AG04450 (cell line): ENCODE measurements around the gene P2RX6. TPM values are rescaled to one million over a fixed set of nuclear protein-coding genes. Genes with fewer than 3 reads are reported as not detected.

Source experiments
- CTCF ChIA-PET: fragments of 300-600, 350-600 bp; formaldehyde crosslinking; extraction: SDS; loops from one replicate; lab custom pipeline; 2022; ENCODE audit warnings: antibody characterized with exemption, inconsistent platforms; lab: Charles Lee
- POLR2A ChIA-PET: fragments of 350-600 bp; formaldehyde crosslinking; extraction: SDS; loops from one replicate; lab custom pipeline; 2021; ENCODE audit warnings: antibody characterized with exemption, inconsistent platforms; lab: Yijun Ruan, JAX
- DNase-seq: peaks from one replicate; pipeline ENCODE4 v3.0.0-alpha.2; 2011; ENCODE audit warnings: low read depth, low spot score
- H3K27ac ChIP-seq: one replicate; pipeline ENCODE4 v1.5.1; 2012; ENCODE audit warnings: low read depth, low read length, control low read depth
- H3K27me3 ChIP-seq: one replicate; pipeline ENCODE4 v1.6.0; 2012; ENCODE audit warnings: low read length; ENCODE audit not compliant: control insufficient read depth, insufficient read depth
- H3K4me3 ChIP-seq: 2 replicates; pipeline ENCODE4 v1.5.1; 2011; ENCODE audit warnings: mild to moderate bottlenecking, low read depth, low read length, control low read depth
- H3K9me3 ChIP-seq: 2 replicates; pipeline ENCODE4 v1.5.1; 2012; ENCODE audit warnings: low read length; ENCODE audit not compliant: control insufficient read depth, insufficient read depth
- polyA plus RNA-seq: library from polyadenylated mRNA; depleted of rRNA; stranded (reverse); fragments of >200 nt; gene quantifications from 2 replicates; pipeline ENCODE4 v1.2.3, GENCODE V29; 2011
- TF ChIP-seq, protein P1 (sequence below): IDR thresholded peaks from 2 replicates; pipeline ENCODE4 v1.5.1; 2011; ENCODE audit warnings: low read depth, low read length, control low read depth, inconsistent platforms

Gene P2RX6
- polyA plus RNA-seq, 1 experiment: 1.7 TPM

DNA sequence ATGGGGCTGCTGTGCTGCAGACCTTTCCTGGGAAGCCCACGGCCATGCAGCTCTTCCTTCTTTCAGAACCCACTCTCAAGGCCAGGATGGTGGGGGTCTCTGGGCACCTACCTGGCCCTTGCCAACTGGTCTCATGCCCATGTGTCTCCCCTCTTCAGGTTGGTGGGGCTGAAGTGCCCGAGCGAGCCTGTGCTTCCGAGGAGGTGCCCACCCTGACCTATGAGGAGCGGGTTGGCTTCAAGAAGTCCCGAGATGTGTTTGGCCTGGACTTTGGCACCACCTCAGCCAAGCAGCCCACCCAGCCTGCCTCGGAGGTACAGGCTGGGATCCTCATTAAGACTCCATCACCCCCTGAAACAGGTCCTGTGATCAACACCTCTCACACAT is 22.9 kb upstream of the P2RX6 start:
- H3K27me3 ChIP-seq: no peaks in the 10 kb centered on the region
- no peak overlapping the region for H3K4me3 ChIP-seq
- DNase-seq: no peak
- no peaks in the 10 kb centered on the region; the same call in 1 of the 2 replicates for H3K9me3 ChIP-seq
- H3K27ac ChIP-seq: no peak overlapping the region
- ChIA-PET CTCF (interaction anchor here (0.6 kb wide), 1 partner anchor 186 kb away, joined by 3 read pairs; no protein-coding TSS in a partner anchor), POLR2A (no interaction called here)
- TF ChIP-seq, protein P1, sequence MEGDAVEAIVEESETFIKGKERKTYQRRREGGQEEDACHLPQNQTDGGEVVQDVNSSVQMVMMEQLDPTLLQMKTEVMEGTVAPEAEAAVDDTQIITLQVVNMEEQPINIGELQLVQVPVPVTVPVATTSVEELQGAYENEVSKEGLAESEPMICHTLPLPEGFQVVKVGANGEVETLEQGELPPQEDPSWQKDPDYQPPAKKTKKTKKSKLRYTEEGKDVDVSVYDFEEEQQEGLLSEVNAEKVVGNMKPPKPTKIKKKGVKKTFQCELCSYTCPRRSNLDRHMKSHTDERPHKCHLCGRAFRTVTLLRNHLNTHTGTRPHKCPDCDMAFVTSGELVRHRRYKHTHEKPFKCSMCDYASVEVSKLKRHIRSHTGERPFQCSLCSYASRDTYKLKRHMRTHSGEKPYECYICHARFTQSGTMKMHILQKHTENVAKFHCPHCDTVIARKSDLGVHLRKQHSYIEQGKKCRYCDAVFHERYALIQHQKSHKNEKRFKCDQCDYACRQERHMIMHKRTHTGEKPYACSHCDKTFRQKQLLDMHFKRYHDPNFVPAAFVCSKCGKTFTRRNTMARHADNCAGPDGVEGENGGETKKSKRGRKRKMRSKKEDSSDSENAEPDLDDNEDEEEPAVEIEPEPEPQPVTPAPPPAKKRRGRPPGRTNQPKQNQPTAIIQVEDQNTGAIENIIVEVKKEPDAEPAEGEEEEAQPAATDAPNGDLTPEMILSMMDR: no peak

DNA sequence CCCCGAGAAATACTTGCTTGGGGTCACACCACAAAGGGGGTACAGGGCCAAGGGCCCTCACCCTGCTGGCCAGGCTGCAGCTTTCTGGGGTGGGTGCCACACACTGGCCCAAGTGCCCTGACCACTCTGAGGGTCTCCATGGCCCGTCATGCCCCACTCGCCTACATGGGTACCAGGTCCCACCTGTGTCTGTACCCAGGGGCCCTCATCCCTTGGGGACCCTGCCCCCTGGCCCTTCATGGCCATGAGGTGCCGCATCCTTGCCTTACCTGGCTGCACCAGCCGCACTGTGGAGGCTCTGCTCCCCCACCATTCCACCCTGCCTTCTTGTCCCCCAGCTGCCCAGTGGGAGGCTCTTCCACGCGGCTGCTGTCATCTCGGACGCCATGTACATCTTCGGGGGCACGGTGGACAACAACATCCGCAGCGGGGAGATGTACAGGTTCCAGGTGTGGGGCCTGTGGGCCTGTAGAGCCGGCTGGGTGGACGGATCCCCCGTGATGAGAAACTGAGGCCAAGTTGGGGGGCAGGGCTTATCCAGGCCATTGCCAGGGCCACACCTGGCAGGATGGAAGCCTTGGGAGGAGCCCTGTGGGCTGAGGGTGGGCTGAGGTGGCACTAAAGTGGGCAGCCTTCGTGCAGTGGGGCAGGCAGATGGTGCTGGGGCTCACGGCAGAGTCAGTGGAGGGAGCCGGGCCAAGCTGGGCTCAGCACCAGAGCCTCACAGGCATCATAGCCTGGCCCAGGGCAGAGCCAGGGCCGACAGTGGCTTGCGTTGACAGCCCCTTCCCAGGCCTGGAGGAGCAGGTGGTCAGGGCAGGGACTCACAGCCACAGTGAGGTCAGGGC is 22.3 kb upstream of the P2RX6 start:
- ChIA-PET CTCF (no interaction called here), POLR2A (no interaction called here)
- Histone ChIP-seq H3K27me3 (no peaks in the 10 kb centered on the region), H3K4me3 (no peak overlapping the region), H3K9me3 (no peaks in the 10 kb centered on the region; the same call in 1 of the 2 replicates), H3K27ac (no peak overlapping the region)
- DNase-seq: no peak
- TF ChIP-seq, protein P1: no peak

DNA sequence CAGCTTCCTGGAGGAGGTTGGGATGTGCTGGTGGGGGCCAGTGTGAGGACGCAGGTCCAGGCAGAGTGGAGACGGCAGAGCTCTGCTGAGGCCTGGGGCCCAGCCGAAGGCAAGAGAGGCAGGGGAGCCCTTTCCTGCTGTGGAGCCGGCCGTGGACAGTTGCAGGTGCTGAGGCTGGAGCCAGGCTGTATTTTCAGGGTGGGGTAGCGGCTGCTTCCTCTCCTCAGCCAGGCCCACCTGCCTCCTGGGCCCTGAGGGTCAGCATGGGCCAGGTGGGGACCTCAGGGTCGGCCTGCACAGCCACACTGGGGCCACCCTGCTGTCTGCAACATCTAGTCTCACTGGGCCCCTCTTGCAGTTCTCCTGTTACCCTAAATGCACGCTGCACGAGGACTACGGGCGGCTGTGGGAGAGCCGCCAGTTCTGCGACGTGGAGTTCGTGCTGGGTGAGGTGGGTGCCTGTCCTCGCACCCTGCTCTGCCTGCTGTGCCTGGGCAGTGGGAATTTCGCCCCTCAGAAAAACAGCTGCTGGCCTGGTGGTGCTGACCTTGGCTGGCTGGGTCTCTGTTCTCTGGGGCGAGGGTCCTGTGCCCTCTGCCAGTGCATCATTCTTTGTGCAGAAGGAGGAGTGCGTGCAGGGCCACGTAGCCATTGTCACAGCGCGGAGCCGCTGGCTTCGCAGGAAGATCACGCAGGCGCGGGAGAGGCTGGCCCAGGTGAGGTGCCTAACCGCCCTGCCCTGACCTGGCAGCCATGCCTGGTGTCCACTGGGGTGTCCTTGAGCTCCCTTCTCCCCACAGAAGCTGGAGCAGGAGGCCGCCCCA is 21.4 kb upstream of the P2RX6 start:
- no peak overlapping the region for H3K4me3 ChIP-seq
- ChIA-PET POLR2A (no interaction called here), CTCF (no interaction called here)
- no peaks in the 10 kb centered on the region for H3K27me3 ChIP-seq
- TF ChIP-seq, protein P1: no peak
- H3K27ac ChIP-seq: no peak overlapping the region
- H3K9me3 ChIP-seq: no peaks in the 10 kb centered on the region; the same call in 1 of the 2 replicates
- DNase-seq: no peak

DNA sequence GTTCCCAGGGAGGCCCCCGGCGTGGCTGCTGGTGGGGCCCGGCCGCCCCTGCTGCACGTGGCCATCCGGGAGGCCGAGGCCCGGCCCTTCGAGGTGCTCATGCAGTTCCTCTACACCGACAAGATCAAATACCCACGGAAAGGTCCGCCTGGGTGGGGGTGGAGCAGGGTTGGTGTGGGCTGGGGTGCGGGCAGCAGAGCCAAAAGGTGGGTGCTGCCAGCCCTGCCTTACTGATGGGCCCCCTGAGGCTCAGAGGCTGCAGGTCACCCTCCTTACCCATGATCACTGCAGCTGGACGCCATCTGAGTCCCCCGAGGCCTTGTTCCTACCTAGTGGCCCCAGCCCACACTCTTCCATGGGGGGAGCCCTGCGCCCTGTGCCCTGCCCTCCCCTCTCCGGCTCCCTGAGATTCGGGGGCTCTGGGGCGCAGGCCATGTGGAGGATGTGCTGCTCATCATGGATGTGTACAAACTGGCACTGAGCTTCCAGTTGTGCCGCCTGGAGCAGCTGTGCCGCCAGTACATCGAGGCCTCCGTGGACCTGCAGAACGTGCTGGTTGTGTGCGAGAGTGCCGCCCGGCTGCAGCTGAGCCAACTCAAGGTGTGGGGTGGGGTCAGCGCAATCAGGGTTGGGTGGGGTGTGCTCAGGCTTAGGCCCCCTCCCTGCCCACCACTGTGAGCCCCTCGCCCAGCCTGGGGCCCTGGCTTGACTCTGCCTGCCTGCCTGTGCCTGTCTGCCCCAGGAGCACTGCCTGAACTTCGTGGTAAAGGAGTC is 20.6 kb upstream of the P2RX6 start:
- POLR2A ChIA-PET: interaction anchor here (0.9 kb wide), 1 partner anchor 12 kb away, joined by 3 read pairs; the partner anchor contains the start of gene LZTR1
- no peak overlapping the region for H3K4me3 ChIP-seq
- CTCF ChIA-PET: no interaction called here
- no peaks in the 10 kb centered on the region; the same call in 1 of the 2 replicates for H3K9me3 ChIP-seq
- TF ChIP-seq, protein P1: no peak
- H3K27ac ChIP-seq: no peak overlapping the region
- DNase-seq: no peak
- no peaks in the 10 kb centered on the region for H3K27me3 ChIP-seq
